Panc1 (cell line): ENCODE results near the gene NDUFS8. TPM values are rescaled to one million over a fixed set of nuclear protein-coding genes. Genes with fewer than 3 reads are reported as not detected.

Experiments used
- ATAC-seq: fragments of 200-7000 bp; cut with Tn5 transposase; 2 replicates; pipeline ENCODE4 v1.9.1; 2020; ENCODE audit warnings: mild to moderate bottlenecking, moderate library complexity
- BruUV-seq: library from RNA; stranded (reverse); fragments of 400-500 nt; replicated peaks from 2 replicates; lab custom pipeline; 2021; lab: Mats Ljungman, UMichigan
- CTCF ChIA-PET: fragments of 300-600 bp; sonication (Branson Sonifier 250); formaldehyde crosslinking; loops from one replicate; lab custom pipeline; 2022; ENCODE audit warnings: antibody characterized with exemption; lab: Charles Lee
- POLR2A ChIA-PET: fragments of 300-600 bp; sonication (Branson Sonifier 250); formaldehyde crosslinking; loops from one replicate; lab custom pipeline; 2022; ENCODE audit warnings: antibody characterized with exemption; lab: Charles Lee
- DNase-seq: peaks from one replicate; pipeline ENCODE4 v3.0.0-alpha.2; 2010; ENCODE audit warnings: low read depth, low spot score
- H3K27ac ChIP-seq: 2 replicates; pipeline ENCODE4 v1.5.1; 2011; ENCODE audit warnings: mild to moderate bottlenecking, low read length, inconsistent platforms
- H3K27me3 ChIP-seq: fragments of 200-500 bp; sonication (Bioruptor generic); 2 replicates; pipeline ENCODE4 v1.6.0; 2014; ENCODE audit warnings: low read length, inconsistent platforms; ENCODE audit not compliant: control insufficient read depth, insufficient read depth
- H3K36me3 ChIP-seq: fragments of 200-500 bp; sonication (Bioruptor generic); 2 replicates; pipeline ENCODE4 v1.5.1; 2014; ENCODE audit warnings: inconsistent platforms, mild to moderate bottlenecking, low read length, moderate library complexity; ENCODE audit not compliant: control insufficient read depth, insufficient read depth
- H3K4me1 ChIP-seq: 2 replicates; pipeline ENCODE4 v1.5.1; 2011; ENCODE audit warnings: inconsistent platforms, mild to moderate bottlenecking, low read length, moderate library complexity; ENCODE audit not compliant: control insufficient read depth, insufficient read depth
- H3K4me3 ChIP-seq, 2 experiments: 2 replicates each; pipeline ENCODE4 v1.5.1; 2011 to 2012; ENCODE audit warnings: low read depth in 2 of 2, low read length in 2 of 2, mild to moderate bottlenecking in 2 of 2, inconsistent platforms in 1 of 2, moderate library complexity in 1 of 2
- H3K9me3 ChIP-seq: fragments of 200-500 bp; sonication (Bioruptor generic); 2 replicates; pipeline ENCODE4 v1.5.1; 2014; ENCODE audit warnings: low read depth, mild to moderate bottlenecking, inconsistent platforms, low read length, moderate library complexity; ENCODE audit not compliant: control insufficient read depth, insufficient read depth
- CTCF ChIP-seq: fragments of 450-650 bp; IDR thresholded peaks from 2 replicates; pipeline ENCODE4 v1.5.1; 2017; ENCODE audit warnings: mild to moderate bottlenecking
- POLR2AphosphoS5 ChIP-seq: IDR thresholded peaks from 2 replicates; pipeline ENCODE4 v1.6.1; 2012; ENCODE audit warnings: mild to moderate bottlenecking, low read depth, low read length, moderate library complexity
- REST ChIP-seq, 2 experiments: IDR thresholded peaks; 2 replicates each; pipeline ENCODE4 v1.6.1; 2011 to 2012; ENCODE audit warnings: low read depth in 2 of 2, control low read depth in 1 of 2, low read length in 1 of 2, mild to moderate bottlenecking in 1 of 2, moderate library complexity in 1 of 2; ENCODE audit not compliant: insufficient read depth in 1 of 2
- SIN3A ChIP-seq: IDR thresholded peaks from 2 replicates; pipeline ENCODE4 v1.6.1; 2012; ENCODE audit warnings: low read depth, mild to moderate bottlenecking, low read length, moderate library complexity, borderline replicate concordance; ENCODE audit not compliant: insufficient read depth
- TCF7L2 ChIP-seq: IDR thresholded peaks from 2 replicates; pipeline ENCODE4 v1.6.1; 2011; ENCODE audit warnings: mild to moderate bottlenecking, low read depth, low read length, inconsistent platforms
- in situ Hi-C: cut with HindIII; loops from 2 replicates; pipeline ENCODE4 v1.10.0; 2016; ENCODE audit warnings: low sequenced_read_pairs, low pct_unique_long_range_greater_than_20kb
- intact Hi-C: fragments of 100-400 bp; cut with micrococcal nuclease; formaldehyde crosslinking; loops from one replicate; pipeline ENCODE4 v1.10.0; 2022; ENCODE audit not compliant: unreplicated experiment
- total RNA-seq: library from RNA; stranded (reverse); gene quantifications from one replicate; pipeline ENCODE4 v1.2.1, GENCODE V29; 2021; ENCODE audit not compliant: unreplicated experiment

NDUFS8 gene
- total RNA-seq, 1 experiment from 2014 or later = 289 TPM

GRCh38 chr11:68032003-68032402 lies 1.5 kb downstream of the NDUFS8 start:
- ATAC-seq (no peak), DNase-seq (no peak)
- in situ Hi-C loops (no loop called here), intact Hi-C loops (no loop called here)
- 0 out of 2 replicates have a peak, but pooled peaks cover 3% of the 10 kb centered on the region for H3K36me3 ChIP-seq
- CTCF ChIA-PET = no interaction called here
- TF ChIP-seq TCF7L2 = no peak
- no peak for TF ChIP-seq POLR2AphosphoS5
- TF ChIP-seq SIN3A = no peak
- no peak for TF ChIP-seq CTCF
- no peak for TF ChIP-seq REST (IDR thresholded peaks at IDR 0.05; ENCODE audit: insufficient read depth in 1 of 2, low read depth in 2 of 2, low read length in 1 of 2)
- BruUV-seq = no TSS peak
- peak overlapping the region; percentile 98 for H3K27ac ChIP-seq
- POLR2A ChIA-PET = no interaction called here
- H3K4me1 ChIP-seq = peaks cover 31% of the 10 kb centered on the region
- peak overlapping the region; percentile 89 to 91; a peak in 2 of 4 replicates for H3K4me3 ChIP-seq
- H3K27me3 ChIP-seq = no peaks in the 10 kb centered on the region
- H3K9me3 ChIP-seq = no peaks in the 10 kb centered on the region

GRCh38 chr11:68032997-68033707 lies 2.7 kb downstream of the NDUFS8 start:
- no peak for ATAC-seq
- no peak overlapping the region for H3K27ac ChIP-seq
- CTCF ChIA-PET = no interaction called here
- no peak for DNase-seq
- BruUV-seq = no TSS peak
- TF ChIP-seq CTCF (no peak), POLR2AphosphoS5 (no peak), TCF7L2 (no peak), SIN3A (no peak), REST (IDR thresholded peaks at IDR 0.05; ENCODE audit: insufficient read depth in 1 of 2, low read depth in 2 of 2, low read length in 1 of 2) (no peak)
- POLR2A ChIA-PET = interaction anchor here (0.7 kb wide), 1 partner anchor 20 kb away, joined by 3 read pairs; no protein-coding TSS in a partner anchor
- in situ Hi-C loops = no loop called here
- no peak overlapping the region for H3K4me3 ChIP-seq
- 0 out of 2 replicates have a peak, but pooled peaks cover 3% of the 10 kb centered on the region for H3K36me3 ChIP-seq
- H3K27me3 ChIP-seq = no peaks in the 10 kb centered on the region
- H3K4me1 ChIP-seq = peaks cover 29% of the 10 kb centered on the region
- H3K9me3 ChIP-seq = no peaks in the 10 kb centered on the region
- intact Hi-C loops = no loop called here
